HG03457 (cell line): ENCODE measurements around the gene PIGT.
A peak's percentile ranks its signal among the peaks of the same experiment; 100 is the strongest.

Experiments
- ATAC-seq: cut with Tn5 transposase; IDR thresholded peaks from one replicate; pipeline ENCODE4 v1.9.1; 2021; ENCODE audit warnings: moderate number of reproducible peaks; ENCODE audit not compliant: unreplicated experiment

The PIGT gene

DNA sequence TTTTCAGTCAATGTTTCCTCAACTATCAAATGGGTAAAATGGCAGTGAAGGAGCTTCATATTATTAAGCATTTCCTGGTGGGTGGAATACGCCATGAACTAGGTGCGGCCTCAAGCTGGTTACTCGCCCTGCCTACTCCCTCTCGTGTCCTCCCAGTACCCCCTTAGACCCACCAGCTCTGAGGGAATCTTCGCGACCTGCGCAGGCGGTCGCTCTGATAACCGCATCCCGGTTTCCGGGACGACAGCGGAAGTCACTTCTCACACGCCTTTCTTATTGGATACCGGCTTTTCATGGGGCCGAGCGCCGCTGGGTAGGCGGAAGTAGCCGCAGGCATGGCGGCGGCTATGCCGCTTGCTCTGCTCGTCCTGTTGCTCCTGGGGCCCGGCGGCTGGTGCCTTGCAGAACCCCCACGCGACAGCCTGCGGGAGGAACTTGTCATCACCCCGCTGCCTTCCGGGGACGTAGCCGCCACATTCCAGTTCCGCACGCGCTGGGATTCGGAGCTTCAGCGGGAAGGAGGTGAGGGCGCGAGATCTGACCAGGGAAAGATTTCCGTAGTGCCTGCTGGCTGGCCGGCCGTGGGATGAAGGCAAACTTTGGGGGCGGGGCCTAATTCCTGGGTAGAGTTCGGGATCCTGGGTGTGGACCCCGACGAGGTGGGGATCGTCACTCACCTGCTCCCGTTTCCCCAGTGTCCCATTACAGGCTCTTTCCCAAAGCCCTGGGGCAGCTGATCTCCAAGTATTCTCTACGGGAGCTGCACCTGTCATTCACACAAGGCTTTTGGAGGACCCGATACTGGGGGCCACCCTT lies at the start of gene PIGT:
TSS of gene PIGT (plus strand) at position 320 of the 816 bp plus-strand sequence. CDS start at position 336, 16 bp downstream.
- ATAC-seq = peak; percentile 43

DNA sequence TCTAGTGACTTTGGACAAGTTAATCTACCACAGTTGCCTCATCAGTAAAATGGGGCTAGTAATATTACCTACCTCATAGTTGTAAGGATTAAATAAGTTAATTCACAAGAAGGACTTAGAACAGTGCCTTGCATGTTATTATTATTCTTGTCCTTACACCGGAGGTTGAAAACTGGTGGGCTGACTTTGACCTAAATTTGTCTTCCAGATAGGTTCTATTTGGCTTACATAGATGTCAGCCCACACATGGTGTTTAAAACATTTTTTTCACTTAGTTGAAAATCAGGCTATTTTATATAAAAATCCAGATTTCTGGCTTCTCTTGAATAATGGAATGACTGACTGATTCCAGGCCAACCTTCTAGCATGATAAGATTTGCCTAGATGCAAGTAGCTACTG lies 49.7 kb upstream of the PIGT start:
- ATAC-seq = no peak

DNA sequence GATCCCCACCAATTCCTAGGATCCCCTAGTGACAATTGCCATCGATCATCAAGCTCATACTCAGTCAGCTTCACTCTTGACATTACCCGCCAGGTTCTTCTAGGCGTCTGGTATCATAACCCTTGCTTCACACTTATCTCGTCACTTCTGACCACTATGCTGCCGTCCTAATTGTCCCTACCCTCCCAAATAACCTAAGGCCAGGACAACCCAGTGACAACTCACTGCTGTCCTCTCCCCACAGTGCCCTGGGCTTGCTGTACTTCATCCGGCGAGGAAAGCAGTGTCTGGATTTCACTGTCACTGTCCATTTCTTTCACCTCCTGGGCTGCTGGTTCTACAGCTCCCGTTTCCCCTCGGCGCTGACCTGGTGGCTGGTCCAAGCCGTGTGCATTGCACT lies 49.3 kb upstream of the PIGT start:
- ATAC-seq = no peak

DNA sequence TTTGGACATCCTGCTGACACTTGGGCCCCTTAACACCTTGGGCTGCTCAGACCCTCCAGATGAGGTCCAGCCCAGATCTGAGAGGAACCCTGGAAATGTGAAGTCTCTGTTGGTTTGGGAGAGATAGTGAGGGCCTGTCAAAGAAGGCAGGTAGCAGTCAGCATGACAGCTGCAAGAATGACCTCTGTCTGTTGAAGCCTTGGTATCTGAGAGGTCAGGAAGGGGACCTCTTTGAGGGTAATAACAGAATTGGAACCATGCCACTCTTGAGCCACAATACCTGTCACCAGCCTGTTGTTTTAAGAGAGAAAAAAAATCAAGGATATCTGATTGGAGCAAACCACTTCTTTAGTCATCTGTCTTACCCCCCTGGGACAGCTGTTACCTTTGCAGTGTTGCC lies 48.8 kb upstream of the PIGT start:
- no peak for ATAC-seq

DNA sequence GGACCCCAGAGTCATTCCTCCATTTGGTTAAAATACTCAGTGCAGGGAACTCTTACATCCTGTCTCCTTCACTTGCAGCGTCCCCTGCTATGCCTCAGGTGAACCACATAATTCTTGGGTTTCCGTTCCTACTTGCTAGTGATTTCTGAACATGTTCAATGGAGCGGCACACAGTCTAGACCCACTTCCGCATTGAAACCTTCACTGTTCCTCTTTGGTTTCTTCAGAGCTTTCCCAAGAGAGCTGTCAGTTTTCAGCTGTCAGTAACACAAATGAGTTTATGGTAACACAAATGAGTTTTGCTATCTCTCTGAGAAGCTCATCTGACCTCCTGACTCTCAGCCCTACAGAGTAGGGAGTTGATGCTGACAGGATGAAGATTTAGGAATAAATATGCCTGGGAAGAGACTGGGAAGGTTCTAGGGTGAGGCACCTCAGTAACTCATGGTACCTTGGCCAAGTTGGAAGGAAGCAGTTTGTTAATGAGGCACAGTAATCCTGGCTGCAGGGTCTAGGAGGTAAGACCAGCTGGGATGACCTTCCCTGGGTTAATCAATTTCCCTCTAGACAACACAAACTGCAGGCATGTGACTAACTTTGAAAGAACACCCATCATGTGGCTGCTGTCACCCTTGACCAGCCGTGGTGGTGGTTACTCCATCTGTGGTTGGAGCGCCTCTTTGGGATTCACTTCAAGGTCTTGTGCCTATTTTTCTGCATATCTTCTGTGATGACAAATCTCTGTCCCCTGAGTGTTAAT lies 47.5 kb upstream of the PIGT start:
- peak; percentile 52 for ATAC-seq

DNA sequence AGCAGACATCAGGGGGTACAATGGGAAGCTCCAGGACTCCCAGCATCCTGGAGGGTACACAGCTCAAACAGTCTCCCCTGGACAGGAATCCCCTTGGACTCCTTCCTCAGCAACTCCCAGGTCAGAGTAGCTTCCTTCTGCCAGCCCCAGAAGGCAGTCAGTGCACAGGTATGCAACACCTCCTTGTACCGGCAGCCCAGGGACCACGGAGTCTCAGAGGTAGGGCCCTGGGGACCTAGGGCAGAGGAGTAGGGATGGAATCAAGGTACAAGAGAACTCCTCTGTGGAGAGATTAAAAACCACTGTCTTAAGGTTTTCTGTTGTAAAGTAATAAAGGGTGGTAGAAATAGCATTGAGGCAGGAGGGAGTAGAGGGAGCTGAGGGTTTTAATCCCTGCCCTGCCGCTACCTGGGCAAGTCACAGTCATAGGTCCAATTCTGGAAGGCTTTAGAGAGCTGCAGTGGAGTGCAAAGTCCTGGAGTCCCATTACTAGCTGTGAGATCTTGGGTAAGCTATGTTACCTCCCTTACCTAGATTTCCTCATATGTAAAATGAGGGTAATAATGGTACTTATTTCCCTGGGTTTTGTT lies 45.3 kb upstream of the PIGT start:
- no peak for ATAC-seq

DNA sequence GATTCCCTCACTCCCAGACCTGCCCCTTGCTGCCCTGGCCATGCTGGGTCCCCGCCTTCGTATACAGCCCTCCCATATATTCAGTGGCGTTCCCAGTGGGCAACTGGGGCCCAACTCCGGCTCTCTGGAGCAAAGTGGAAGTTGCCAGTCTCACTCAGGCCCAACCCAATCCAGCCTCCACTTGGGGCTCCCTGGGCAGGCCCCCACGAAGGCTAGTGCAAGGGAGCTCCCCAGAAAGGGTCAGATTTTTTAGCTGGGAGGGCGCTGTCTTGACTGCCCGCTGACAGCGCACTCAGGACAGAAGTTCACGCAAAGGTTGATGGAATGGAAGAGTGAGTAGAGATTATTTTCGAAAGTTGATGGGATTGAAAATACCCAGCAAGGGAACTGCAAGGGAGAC lies 43.7 kb upstream of the PIGT start:
- ATAC-seq = no peak

DNA sequence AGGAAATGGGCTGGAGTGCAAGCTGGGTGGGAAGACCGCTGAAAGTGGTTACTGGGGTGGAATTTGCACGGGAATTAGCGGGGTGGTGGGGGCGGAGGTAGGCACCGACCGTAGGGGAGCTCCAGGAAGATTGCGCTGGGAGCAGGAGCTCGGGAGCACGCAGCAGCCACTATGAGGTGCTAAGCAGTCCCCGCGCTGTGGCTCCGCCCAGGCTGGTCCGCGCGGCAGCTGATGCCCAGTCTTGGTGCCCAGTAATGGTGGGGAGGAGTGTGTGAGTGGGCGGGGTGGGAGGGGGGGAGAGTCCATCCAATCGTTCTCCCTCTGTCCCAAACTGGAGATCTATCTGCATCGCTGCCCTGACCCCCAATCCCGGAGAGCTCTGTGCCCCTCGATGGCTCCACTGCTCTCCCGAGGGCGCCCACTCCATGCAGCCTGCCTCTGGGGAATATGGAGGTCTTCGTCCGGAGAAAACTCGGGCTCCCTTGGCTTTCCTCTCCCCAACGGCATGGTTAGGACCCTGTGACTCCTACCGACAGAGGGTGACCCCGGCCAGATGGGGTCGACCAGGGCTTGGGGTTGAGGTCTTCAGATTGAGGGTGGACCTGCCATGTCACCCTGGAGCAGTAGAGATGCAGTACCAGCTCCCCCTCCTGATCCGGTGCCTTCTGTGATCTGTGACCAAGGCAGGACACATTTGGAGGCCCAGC lies 43.1 kb upstream of the PIGT start:
- ATAC-seq = no peak

DNA sequence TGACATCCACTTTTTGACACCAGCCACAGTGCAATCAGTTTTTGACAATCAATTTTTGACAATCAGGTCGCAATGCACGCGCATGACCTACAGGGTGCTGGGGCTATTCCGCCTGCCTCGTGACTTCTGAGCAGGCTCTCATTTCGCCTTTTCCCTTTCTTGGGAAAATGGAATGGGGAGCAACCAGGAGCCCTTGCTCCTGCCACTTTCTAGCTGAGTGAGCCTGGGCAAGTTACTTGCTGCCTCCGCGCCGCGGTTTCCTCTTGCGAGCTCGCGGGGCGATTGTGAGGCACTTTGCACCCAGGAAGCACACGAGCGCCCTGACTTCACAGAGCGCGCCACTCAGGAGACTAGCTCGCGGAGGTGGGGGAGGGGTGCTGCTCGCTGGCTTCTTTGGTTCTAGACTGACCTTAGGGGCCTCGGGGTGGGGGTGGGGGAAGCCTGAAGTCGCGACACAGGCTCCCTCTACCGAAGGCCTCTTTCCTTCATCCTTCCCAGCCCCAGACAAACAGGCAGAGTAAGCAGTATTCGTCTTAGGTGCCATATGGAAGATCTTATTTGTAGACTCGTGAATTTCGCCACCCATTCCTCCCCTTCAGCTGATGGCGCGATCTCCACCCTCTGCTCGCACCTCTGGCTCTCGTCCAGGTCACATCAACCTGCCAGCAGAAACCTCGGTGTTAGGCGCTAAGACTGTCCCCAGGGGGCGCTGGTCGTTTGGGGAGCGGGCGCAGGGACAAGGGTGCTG lies 42.4 kb upstream of the PIGT start:
- ATAC-seq = no peak

DNA sequence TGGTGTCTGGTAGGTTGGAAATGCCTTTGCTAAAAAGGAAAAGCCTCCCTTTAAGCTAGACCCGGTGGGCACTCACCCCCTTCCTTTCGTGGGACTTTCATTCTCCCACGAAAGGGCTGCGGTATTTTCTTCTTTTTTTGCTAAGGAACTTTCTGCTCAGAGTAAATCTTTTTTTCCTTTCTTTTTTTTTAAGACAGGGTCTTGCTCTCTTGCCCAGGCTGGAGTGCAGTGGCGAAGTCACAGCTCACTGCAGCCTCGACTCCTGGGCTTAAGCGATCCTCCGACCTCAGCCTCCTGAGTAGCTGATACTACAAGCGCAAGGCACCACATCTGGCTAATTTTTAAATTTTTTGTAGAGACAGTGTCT lies 41.9 kb upstream of the PIGT start:
- ATAC-seq = no peak

DNA sequence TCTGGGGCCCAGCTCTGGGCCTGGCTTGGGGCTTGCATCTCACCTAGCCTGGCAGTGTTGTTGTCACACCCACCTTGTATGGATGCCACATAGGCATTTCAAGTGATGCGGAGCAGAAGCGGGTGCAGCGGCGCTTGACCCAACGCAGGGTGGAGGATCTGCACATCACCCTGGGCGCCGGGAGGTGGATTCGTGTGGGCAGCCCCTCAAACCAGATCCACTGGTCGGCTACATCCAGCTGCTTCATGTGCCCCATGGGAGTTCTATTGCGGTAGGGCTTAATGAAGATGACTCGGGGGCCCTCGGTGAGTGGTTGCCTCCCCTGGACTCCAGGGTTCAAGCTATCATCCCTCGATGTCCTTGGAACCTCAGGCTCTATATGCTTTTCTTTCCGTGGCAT lies 41.0 kb upstream of the PIGT start:
- no peak for ATAC-seq

DNA sequence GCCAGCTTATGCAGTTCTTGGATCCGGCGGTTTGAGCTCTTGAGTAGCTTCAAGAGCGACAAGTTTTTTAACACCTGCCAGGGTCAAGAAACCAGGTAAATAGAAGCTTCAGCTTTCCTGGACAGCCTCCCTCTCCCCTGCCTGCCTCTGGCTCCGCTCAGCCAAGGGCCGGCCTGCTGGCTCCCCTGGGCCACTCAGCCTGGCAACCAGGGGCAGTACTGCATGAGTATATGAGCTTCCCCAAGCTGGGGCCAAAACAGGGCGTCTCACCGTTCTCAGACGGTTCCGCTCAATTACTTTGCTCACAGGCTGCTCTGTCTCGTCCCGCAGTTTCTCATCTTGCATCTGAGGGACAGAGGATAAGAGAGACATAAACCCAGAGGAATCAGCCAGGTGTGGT lies 38.7 kb upstream of the PIGT start:
- ATAC-seq = no peak

DNA sequence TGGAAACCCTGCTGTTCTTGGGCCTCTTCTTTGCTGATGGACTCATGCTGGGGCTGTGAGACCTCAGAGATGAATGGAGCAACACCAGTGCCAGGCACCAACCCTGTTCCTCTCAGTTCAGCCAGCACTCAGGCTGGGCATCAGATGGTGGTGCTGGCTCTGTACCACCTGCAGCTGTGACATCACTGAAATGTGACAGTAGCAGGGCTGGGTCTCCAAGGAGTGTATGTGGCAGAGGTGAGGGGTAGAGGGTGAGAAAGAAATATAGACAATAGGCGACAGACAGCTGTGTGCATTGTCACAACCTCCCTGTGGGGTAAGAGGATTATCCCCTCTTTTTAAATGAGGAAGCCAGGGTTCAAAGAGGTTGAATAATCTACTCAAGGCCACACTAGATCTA lies 37.8 kb upstream of the PIGT start, which contains the start of gene TP53TG5:
TSS of gene TP53TG5 (minus strand) at position 135 of the 400 bp plus-strand sequence. CDS start at position 46, 89 bp downstream.
- no peak for ATAC-seq

DNA sequence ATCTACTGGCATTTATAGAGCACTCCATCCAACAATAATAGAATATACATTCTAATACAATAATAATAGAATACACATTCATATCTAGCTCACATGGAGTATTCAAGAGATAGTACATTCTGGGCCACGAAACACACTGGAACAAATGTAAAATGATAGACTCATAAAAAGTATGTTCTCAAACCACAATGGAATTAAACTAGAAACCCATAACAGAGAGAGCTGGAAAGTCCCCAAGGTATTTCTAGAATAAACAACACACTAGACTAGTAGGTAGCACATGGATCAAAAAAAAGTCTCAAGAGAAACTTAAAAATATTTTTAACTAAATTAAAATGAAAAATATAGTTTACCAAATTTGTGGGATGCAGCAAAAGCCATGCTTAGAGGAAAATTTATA lies 28.7 kb upstream of the PIGT start:
- no peak for ATAC-seq

DNA sequence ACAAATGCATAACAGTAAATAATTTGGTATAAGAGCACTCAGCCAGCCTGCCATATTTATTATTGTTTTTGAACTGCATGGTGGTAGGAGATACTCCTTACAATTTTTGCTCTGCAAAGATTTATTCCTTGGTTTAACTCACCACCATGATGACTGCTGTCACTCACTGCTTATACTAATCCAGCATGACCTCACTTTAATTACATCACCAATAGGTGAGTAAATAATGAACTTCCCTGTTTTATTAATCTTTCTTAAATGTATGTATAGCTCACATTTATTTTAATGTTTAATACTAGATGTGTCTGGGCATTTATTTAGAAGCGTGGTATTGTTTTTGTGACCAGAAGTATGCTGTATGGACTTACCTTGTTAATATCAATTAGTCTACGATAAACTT lies 25.0 kb upstream of the PIGT start:
- no peak for ATAC-seq

DNA sequence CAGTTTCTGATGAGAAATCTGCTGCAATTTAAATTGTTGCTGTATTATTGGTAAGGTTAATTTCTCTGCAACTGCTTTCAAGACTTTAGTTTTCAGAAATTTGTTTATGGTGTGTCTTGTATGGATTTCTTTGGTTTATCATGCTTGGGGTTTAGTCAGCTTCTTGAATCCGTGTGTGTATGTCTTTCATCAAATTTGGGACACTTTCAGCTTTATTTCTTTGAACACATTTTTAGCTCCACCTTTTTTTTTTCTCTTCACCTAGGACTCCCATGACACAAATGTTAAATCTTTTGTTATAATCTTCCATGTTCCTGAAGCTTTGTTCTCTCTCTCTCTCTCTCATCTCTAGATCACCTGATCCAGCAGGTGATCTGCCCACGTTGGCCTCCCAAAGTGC lies 24.4 kb upstream of the PIGT start:
- ATAC-seq = no peak

DNA sequence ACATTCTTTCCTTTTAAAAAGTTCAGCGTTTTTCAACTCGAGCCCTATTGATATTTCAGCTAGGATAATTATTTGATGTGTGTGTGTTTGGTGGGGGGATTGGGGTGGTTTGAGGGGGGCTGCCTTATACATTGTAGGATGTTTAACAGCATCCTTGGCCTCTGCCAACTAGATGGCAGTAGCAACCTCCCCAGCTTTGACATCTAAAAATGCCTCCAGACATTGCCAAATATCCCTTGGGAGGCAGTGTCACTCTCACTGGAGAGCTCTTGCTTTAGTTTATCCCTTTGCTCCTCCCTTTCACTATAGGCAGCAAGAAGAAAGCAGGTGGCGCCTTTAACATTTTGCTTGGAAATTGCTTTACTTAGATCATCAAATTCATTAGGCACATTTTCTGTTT lies 23.2 kb upstream of the PIGT start:
- no peak for ATAC-seq

DNA sequence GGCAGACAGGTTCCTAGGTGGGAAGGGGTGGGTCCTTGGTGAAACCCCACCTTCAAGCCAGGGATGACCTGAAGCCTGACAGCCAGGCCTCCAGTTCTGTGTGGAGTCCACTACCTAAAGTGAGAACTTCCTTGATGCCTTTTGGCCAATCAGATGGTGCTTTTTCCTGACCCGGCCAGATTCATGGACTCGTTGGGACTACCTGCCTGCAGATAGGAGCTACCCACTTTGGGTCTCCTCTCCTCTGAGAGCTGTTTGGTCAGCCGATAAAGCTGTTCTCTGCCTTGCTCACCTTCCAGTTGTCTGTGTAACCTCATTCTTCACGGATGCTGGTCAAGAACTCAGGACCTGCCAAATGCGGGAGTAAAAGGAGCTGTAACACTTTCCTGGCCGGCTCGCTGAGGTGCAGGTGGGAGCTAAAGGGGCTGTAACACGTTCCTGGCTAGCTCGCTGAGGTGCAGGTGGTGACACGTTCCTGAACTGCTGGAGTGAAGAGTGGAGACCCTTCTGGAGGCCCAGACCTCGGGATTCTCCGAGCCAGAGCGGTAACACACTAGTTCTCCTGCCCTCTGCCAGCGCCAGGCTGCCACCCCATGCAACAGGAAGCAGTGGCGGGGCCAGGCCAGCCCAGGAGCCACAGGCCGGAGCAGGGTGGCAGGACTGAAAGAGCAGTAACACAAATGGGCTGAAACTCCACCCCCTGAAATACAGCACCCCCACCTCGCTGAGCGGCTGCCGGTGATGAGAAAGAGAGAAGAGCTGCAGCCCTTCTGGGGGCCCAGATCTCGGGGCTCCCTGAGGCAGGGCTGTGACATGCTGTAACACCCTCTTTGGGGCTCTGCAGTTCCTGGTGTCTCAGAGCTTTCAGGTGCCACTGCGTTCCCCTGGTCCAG lies 21.5 kb upstream of the PIGT start:
- ATAC-seq = no peak

DNA sequence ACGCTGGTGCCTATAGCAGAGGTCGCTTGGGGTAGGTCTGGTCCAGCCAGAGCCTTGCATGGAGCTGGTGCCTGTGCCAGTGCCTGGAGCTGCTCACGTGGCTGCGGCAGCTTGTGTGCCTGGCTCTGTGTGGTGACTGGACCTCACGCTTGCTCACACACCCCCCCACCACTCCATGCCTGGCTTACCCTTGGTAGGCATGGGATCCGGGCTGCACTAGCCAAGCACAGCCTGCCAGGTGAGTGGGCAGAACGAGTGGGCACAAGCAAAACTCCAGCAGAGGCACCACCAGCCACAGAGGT lies 20.9 kb upstream of the PIGT start:
- ATAC-seq = no peak

DNA sequence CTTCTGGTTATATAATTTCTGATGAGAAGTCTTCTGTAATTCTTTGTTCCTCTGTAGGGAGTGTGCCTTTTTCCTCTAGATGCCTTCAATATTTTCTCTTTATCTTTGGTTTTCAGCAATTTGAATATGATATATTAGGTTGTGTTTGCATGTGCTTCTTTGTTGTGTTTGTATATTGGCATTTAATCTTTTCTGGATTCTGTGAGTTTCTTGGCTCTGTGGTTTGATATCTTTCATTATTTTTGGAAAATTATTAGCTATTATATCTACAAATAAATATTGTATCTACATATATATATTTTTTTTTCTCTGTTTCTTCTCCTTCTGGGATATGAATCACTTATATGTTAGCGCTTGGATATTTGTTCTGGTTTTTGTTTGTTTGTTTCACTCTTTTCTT lies 16.9 kb upstream of the PIGT start:
- no peak for ATAC-seq
